ENCODE measurements around the gene ARL8A.
"Not testable (repeated sequence)": the region's sequence is repeated elsewhere in the genome, so short reads cannot be mapped to it uniquely, and the experiment has no call there.

DNA sequence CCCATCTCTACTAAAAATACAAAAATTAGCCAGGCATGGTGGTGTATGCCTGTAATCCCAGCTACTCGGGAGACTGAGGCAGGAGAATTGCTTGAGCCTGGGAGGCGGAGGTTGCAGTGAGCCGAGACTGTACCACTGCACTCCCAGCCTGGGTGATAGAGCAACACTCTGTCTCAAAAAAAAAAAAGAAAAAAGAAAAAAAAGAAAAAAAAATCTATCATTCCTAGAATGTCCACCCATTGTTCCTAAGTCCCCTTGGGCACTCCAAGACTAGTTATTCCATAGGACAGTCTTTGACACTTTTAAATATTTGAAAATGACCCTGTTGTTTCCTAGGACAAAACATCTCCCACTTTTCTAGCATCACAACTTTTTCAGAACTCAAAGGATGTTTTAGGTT lies 3.1 kb downstream of the ARL8A start:
- TF ChIP-seq, protein P1, sequence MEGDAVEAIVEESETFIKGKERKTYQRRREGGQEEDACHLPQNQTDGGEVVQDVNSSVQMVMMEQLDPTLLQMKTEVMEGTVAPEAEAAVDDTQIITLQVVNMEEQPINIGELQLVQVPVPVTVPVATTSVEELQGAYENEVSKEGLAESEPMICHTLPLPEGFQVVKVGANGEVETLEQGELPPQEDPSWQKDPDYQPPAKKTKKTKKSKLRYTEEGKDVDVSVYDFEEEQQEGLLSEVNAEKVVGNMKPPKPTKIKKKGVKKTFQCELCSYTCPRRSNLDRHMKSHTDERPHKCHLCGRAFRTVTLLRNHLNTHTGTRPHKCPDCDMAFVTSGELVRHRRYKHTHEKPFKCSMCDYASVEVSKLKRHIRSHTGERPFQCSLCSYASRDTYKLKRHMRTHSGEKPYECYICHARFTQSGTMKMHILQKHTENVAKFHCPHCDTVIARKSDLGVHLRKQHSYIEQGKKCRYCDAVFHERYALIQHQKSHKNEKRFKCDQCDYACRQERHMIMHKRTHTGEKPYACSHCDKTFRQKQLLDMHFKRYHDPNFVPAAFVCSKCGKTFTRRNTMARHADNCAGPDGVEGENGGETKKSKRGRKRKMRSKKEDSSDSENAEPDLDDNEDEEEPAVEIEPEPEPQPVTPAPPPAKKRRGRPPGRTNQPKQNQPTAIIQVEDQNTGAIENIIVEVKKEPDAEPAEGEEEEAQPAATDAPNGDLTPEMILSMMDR (IDR thresholded peaks at IDR 0.05): not testable (repeated sequence)
- TF ChIP-seq POLR2A (IDR thresholded peaks at IDR 0.05): not testable (repeated sequence)

Measured in body of pancreas (tissue), 4 donors.